Prostate gland (tissue), 2 donors: ENCODE data around the gene TYK2.

Experiments
- POLR2A ChIP-seq: fragments of 450-650 bp; IDR thresholded peaks from one replicate; pipeline ENCODE4 v1.6.1; 2016; ENCODE audit warnings: antibody characterized with exemption, mild to moderate bottlenecking
- POLR2AphosphoS5 ChIP-seq: sonication (generic); formaldehyde crosslinking; IDR thresholded peaks from one replicate; pipeline ENCODE4 v1.6.1; 2017; ENCODE audit warnings: antibody characterized with exemption
- TF ChIP-seq, protein P1 (sequence below), 4 experiments: fragments of 200-600 bp in 2 of 4; fragments of 450-650 bp in 2 of 4; sonication (generic) in 2 of 4; IDR thresholded peaks; 1 replicate in 3 of 4; 2 replicates in 1 of 4; pipeline ENCODE4 v1.5.1; 2016 to 2019; ENCODE audit warnings: antibody characterized with exemption in 4 of 4, mild to moderate bottlenecking in 2 of 4, moderate library complexity in 2 of 4

DNA sequence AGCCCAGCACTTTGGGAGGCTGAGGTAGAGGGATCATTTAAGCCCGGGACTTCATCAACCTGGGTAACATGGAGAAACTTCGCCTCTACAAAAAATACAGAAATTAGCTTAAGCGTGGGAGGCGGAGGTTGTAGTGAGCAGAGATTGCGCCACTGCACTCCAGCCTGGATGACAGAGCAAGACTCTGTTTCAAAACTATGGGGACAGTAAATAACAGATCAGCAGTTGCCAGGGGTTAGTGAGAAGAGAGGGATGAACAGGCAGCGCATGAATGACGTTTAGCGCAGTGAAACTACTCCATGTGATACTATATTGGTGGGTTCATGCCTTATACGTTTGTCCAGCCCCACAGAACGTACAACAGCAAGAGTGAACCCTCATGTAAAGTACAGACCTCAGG lies 33.9 kb downstream of the TYK2 start:
- TF ChIP-seq, protein P1, sequence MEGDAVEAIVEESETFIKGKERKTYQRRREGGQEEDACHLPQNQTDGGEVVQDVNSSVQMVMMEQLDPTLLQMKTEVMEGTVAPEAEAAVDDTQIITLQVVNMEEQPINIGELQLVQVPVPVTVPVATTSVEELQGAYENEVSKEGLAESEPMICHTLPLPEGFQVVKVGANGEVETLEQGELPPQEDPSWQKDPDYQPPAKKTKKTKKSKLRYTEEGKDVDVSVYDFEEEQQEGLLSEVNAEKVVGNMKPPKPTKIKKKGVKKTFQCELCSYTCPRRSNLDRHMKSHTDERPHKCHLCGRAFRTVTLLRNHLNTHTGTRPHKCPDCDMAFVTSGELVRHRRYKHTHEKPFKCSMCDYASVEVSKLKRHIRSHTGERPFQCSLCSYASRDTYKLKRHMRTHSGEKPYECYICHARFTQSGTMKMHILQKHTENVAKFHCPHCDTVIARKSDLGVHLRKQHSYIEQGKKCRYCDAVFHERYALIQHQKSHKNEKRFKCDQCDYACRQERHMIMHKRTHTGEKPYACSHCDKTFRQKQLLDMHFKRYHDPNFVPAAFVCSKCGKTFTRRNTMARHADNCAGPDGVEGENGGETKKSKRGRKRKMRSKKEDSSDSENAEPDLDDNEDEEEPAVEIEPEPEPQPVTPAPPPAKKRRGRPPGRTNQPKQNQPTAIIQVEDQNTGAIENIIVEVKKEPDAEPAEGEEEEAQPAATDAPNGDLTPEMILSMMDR (IDR thresholded peaks at IDR 0.05): no peak
- TF ChIP-seq POLR2AphosphoS5 (no peak), POLR2A (no peak)
